Fibroblast of mammary gland (primary cell): ENCODE measurements around the gene MGMT.
A peak's percentile ranks its signal among the peaks of the same experiment; 100 is the strongest.

Experiments used
- DNase-seq: peaks from one replicate; pipeline ENCODE4 v3.0.0-alpha.2; 2010; ENCODE audit warnings: low read depth
- H3K4me3 ChIP-seq: 2 replicates; pipeline ENCODE4 v1.5.1; 2011; ENCODE audit warnings: low read depth, mild to moderate bottlenecking, low read length, moderate library complexity; ENCODE audit not compliant: control insufficient read depth
- TF ChIP-seq, protein P1 (sequence below): conservative IDR thresholded peaks from 2 replicates; pipeline ENCODE4 v1.5.1; 2011; ENCODE audit warnings: low read depth, low read length, inconsistent platforms; ENCODE audit not compliant: control insufficient read depth, insufficient read depth

The MGMT gene

DNA sequence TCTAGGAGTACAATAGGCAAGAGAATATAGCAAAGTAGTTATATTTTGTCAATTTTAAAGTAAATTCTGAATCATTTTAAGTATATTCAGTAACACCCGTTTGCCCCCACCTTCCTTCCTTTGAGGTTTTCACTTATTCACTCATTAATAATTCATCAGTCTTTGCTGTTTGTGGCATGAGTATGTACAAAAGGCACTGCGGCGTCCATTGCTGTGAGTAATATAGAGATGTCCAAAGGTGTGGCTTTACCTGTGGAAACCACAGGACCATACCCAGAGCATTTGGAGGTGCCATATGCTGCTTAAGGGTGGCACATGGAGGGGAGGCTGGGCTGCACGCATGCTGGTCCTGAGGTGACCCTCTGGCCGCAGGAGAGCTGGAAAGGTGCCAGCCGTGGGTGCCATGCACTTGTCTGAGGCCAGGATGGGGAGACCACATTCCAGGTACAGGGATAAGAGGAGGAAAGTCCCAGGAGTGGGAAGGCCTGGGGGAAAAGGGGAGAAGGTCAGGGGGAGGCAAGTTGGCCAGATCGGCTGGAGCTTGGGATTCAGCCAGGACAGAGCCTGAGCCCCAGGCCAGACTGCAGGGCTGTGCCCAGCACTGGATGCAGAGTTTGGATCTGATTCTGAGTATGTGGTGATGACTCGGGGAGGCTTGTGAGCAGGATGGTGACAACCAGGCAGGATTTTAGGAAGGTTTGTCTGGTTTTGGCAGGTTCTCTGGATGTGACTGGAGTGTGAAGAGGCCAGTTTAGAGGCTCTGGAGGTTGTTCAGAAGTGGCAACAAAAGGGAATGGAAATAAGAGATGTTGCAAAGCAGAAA is 223.4 kb downstream of the MGMT start:
- no peak for DNase-seq
- TF ChIP-seq, protein P1, sequence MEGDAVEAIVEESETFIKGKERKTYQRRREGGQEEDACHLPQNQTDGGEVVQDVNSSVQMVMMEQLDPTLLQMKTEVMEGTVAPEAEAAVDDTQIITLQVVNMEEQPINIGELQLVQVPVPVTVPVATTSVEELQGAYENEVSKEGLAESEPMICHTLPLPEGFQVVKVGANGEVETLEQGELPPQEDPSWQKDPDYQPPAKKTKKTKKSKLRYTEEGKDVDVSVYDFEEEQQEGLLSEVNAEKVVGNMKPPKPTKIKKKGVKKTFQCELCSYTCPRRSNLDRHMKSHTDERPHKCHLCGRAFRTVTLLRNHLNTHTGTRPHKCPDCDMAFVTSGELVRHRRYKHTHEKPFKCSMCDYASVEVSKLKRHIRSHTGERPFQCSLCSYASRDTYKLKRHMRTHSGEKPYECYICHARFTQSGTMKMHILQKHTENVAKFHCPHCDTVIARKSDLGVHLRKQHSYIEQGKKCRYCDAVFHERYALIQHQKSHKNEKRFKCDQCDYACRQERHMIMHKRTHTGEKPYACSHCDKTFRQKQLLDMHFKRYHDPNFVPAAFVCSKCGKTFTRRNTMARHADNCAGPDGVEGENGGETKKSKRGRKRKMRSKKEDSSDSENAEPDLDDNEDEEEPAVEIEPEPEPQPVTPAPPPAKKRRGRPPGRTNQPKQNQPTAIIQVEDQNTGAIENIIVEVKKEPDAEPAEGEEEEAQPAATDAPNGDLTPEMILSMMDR: no peak
- no peak overlapping the region for H3K4me3 ChIP-seq

DNA sequence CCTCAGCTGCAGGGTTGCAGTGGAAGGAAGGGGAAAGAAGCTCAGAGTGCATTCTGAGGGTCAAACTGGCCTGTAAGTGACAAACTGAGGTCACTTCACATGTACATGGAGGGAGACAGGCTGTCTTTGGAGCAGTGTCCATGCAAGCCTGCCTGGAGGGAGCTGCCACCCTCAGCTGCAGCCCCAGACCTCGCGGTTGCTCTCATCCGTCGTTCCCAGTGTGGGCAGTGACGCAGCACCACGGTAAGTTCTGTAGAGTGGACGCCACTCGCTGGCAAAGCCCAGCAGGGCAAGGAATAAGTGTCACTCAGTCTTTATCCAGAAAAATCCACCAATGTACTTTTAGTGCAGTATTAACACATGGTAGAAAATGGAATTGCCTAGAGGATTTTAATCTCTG is 225.7 kb downstream of the MGMT start:
- TF ChIP-seq, protein P1: no peak
- H3K4me3 ChIP-seq: no peak overlapping the region
- DNase-seq: no peak

DNA sequence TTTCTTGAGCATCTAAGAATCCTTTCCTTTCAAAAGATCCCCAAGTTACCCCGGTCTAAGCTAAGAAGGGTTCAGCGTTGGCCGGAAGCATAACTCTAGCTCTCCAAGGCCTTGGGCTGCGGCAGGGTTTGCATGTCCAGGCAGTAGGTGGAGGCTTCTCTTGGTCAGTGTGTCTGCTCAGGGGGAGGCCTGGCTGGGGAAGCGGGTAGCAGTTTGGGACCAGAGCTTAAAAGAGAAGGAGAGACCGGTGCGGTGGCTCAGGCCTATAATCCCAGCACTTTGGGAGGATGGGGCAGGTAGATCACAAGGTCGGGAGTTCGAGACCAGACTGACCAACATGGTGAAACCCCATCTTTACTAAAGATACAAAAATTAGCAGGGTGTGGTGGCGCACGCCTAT is 226.3 kb downstream of the MGMT start:
- TF ChIP-seq, protein P1: no peak
- H3K4me3 ChIP-seq: no peak overlapping the region
- no peak for DNase-seq

DNA sequence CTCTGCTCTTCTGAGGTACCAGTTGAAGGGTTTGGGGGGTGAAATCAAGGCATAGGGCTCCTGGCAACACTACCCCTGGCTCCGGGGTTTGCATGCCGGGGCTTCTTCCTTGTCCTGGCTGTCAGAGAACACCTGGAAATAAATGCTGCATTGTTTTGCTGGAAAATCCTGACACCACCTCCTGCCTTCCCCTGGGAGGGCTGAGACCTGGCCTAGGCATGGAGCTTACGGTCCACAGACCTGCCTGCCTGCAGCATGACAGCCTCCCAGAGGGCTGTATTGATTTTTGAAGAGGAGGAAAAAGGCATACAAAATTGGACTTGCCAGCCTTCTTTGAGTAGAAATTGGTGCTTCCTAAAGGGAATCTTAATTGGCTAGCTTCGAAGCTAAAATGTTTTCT is 227.1 kb downstream of the MGMT start:
- TF ChIP-seq, protein P1: no peak
- no peak overlapping the region for H3K4me3 ChIP-seq

DNA sequence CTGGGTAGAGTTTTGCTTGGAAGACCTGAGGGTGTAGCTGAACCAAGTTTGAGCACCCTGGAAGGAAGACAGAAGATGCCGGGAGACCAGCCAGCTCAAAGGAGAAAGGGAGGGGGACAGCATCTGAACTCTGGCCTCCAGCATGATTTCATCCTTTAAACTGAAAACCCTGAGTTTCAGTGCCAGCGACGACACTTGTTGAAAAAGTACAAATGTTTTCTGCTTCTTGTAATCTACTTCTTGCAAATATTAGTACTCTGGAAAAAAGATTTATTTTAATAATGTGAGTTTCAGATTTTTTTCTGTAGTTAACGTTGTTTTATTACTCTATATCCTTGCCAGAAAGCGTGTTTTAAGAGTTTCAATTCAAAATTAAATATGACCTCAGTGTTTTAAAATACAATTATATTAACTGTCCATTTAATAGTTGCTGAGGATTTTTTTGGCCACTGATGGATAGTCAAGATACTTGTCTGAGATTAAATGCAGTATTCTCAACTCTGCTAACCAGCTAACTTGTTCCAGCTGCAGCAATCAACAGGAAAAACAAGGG is 227.7 kb downstream of the MGMT start:
- no peak overlapping the region for H3K4me3 ChIP-seq
- peak; percentile 5 for DNase-seq
- TF ChIP-seq, protein P1: no peak

More for the DNA sequence above, 227.1 kb downstream of the MGMT start:
- DNase-seq: no peak

DNA sequence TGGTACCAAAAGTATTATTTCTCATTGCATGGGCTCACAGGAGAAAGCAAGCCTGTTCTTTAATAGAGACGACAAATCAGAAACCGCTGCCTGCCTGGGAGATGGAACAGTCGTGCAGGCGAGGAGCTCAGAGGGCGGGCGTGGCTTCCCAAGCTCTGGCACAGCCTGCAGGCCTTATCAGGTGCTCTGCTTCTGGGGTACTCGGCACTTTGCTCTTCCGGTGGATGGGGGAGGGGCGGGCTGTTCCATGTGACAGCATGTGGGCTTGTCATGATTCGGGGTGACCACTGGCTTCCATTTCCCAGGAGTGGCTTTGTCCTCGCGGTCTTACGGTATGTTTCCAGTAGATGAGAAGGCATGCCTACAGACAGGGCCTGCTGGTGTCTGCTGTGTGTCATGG is 228.6 kb downstream of the MGMT start:
- no peak overlapping the region for H3K4me3 ChIP-seq
- TF ChIP-seq, protein P1: no peak
- DNase-seq: no peak
